HG02623 (cell line): ENCODE results near the gene ARHGAP6.
"Not testable (repeated sequence)": the region's sequence is repeated elsewhere in the genome, so short reads cannot be mapped to it uniquely, and the experiment has no call there.

Source experiments
- ATAC-seq: cut with Tn5 transposase; IDR thresholded peaks from one replicate; pipeline ENCODE4 v1.9.1; 2021; ENCODE audit warnings: moderate library complexity; ENCODE audit not compliant: unreplicated experiment

ARHGAP6 gene

DNA sequence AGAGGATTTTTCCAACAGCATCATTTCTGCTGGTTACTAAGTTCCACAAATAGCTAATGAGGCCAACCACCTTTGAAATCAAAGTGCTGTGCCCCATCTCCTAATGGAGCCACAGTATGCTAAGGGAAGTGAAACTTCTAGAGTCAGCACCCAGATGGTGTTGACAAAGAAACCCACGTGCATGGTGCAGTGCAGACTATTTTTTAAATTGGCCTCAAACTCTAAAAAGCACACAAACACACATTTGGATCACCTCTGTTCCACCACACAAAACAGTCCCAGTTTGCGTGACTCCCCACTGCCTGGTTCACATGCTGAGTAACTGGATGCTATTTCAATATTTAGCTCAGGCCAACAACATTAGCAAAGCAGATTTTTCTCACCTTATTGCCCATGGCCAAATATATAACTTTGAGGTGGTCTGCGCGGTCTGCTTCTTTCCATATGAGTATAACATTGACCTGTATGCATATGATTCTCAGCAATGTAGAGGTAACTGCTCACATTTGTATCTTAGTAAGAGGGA lies 302.6 kb downstream of the ARHGAP6 start:
- ATAC-seq, result peak; percentile 97

DNA sequence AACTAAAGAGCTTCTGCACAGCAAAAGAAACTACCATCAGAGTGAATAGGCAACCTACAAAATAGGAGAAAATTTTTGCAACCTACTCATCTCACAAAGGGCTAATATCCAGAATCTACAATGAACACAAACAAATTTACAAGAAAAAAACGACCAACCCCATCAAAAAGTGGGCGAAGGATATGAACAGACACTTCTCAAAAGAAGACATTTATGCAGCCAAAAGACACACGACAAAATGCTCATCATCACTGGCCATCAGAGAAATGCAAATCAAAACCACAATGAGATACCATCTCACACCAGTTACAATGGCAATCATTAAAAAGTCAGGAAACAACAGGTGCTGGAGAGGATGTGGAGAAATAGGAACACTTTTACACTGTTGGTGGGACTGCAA lies 304.1 kb downstream of the ARHGAP6 start:
- ATAC-seq, result not testable (repeated sequence)

DNA sequence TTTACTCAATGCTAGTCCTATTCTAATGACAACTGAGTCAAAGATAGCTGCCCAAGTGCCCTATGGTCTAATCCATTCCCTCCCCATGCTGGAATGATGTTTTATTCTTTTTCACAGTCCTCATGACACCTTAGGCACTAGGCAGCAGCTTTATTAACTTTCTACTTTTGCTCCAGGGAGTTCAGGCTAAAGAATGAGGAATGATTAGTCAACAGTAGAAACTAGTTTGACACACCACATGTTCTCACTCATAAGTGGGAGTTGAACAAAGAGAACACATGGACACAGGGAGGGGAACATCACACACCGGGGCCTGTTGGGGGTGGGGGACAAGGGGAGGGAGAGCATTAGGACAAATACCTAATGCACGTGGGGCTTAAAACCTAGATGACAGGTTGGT lies 309.8 kb downstream of the ARHGAP6 start:
- ATAC-seq, result not testable (repeated sequence)

DNA sequence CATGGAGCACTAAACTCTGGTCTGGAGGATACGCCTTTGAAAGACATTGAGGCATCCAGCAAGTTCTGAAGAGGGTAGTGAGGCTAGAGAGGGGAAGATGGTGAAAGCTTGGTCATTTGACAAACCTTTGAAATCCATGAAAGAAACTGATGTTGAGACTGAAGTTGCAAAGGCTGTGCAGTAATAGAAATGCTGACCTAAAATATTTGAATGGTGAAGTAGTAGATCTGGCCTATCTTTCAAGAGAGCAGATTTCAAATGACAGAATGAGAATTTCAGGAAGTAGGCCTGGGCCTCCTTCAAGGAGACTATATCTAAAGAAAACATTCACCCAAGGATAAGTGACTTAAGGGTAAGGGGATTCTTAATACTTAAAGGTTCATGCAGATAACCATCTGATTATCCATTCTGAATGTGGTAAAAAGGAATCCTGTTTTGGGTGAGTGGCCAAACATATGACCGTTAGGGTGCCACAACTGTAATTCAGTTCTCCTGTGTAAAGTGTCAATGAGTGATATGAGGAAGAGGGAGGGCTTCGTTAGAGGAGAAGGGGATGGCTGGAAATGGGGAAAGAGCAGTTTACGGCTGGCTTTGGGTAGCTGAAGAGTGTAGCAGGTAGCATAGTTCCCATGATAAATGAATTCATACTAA lies 310.3 kb downstream of the ARHGAP6 start:
- no peak for ATAC-seq

DNA sequence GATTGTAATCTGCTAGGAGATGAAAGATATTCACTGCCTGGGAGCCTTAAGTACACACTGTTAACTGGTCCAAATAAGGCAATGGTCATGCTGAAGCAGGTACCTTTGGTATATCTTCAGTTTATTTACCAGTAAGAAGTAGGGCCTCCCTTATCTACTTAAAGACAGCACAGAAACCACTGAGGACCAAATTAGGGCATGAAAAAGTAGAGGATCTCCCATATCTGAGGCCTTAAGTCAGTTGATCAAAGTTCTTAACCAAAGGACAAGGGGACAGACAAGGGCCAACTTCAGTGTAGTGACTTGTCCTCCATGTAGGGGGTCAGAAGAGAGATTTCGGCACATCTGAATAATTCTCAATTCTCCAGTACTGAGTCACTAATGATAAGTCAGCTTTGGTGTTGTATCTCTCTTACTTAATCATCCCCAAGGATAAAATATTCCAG lies 313.4 kb downstream of the ARHGAP6 start:
- no peak for ATAC-seq

DNA sequence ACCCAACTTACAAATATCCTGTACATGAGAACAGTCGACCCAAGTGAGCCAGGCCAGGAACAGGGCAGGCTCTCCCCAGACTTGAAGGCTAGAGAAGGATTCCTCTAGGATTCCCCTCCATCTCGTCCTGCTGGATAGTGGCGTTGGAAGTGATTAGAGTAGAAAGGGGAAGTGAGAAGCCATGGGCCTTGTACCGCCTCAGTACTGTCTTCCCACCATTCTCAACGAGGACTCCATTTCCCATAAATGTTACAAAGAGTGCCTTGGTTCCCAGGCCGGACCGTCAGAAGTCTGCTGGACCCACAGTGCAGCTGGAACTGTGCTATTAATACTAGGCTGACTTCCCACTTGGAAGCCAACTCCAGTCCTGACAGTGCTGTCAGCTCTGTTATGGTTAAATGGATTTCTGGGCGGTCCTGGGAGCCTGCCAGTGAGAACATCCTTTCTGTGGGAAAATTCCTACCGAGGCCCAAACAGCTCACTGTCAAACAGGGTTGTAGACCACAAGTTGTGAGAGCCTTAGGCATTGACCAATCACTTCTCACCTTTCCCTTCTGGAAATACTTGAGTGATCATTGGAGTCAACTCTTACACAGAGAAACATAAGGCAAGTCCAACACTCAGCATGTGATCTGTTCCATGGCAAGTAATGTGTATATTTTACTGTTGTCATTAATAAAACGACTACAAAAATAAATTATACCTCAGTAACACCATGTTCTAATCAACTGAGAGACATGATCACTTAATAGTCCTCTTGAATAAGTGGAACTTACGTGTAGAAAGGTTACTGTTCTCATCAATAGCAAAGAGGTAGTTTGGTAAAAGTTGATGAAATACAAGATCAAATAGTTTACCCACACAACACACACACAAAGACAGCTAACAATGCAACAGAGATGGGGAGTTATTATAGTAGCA lies 314.1 kb downstream of the ARHGAP6 start:
- no peak for ATAC-seq

DNA sequence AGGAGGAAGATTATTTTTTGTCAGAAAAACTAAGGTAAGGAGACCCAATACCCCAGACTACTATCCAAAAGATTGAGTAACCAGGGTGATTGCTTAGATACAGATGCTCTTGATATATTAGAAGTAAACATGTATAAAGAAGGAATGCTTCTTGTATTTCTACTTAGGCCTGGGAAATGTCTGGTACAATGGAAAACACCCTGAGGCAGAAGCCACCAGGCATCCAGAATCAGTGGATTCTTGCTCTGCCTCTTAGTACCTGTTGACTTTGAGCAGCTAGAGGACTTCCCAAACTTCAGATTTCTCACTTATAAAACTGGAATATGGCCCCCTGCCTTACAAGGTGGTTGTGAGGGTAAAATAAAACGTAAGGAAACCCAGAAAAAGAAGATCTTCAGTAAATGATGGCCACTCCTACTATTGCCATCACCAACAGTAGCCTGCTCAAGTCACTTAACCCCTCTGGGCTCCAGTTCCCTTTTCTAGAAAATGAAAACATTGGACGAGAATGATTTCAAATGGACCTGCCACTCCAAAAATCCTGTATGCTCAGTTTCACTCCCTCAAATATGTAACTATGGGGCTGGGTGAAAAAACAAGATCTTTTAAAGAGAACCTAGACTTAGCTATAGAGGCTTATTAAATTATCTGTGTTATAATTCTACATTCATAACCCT lies 315.9 kb downstream of the ARHGAP6 start:
- ATAC-seq, result no peak

DNA sequence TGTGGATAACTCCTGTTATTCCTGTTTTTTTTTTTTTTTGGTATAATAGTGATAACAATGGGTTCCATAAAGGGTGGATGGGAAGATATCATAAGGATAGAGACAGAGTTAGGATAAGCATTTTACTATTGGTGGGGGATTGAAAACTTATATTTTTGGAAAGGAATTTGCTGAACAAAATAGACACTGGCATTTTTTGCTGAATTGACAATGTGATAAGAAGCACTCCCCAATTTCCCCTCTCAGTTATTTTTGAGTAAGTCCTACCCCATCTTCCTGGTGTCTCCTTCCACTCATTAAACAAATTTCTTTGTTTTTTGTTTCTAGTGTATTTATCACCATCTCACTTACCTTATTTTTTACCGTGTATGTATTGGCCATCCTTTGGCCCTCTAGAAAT lies 316.7 kb downstream of the ARHGAP6 start:
- ATAC-seq, result no peak

DNA sequence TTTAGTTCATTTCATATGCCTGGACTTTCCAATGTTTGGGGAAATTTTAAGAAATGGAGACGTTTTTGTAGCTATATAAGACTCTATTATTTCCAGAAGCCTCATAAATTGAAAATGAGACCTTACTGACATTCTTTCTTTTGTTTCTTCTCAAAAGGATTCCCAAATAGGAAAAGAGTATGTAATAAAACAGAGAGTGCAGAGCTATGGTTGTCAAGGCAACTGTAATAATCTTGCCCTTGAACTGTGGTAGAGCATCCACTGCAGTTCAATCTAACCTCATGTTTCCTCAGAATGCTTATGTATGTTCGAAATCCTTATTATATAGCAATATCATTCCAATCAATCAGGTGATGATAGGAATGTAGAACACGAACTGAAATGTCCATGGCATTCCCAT lies 318.4 kb downstream of the ARHGAP6 start:
- ATAC-seq, result no peak

DNA sequence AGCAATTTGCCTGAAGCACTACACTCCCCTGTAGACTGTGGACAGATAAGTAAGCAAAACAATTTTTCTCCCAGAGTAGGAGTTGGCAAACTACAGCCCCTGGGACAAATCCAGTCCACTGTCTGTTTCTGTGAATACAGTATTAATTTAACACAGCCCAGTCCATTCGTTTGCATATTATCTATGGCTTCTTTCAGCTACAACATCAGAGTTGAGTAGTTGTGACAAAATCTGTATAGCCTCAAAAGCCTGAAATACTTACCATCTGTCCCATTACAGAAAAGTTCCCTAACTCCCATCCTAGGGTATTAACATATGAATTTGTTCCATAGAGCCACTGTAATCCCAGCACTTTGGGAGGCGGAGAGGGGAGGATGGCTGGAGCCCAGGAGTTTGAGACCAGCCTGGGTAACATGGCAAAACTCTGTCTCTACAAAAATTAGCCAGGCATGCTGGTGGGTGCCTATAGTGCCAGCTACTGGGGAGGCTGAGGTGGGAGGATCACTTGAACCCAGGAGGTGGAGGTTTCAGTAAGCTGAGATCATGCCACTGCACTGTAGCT lies 319.5 kb downstream of the ARHGAP6 start:
- ATAC-seq, result no peak

DNA sequence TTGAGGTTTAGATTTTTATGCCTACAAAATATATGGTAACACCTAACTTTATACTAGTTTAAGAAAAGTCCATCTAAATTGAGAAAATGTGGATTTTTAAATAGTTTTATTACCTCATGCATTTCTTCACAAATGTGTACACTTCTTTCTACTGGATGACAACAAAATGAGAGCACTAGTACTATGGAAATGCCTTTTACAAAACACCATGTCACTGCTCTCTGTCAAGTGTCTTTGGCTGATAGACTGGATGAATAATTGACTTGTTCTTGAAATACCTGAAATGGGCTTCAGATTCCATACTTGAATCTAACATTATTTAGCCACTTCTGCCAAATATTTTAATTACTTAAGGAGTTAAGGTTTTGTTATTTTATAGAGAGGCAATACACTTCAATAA lies 323.0 kb downstream of the ARHGAP6 start:
- ATAC-seq, result no peak

DNA sequence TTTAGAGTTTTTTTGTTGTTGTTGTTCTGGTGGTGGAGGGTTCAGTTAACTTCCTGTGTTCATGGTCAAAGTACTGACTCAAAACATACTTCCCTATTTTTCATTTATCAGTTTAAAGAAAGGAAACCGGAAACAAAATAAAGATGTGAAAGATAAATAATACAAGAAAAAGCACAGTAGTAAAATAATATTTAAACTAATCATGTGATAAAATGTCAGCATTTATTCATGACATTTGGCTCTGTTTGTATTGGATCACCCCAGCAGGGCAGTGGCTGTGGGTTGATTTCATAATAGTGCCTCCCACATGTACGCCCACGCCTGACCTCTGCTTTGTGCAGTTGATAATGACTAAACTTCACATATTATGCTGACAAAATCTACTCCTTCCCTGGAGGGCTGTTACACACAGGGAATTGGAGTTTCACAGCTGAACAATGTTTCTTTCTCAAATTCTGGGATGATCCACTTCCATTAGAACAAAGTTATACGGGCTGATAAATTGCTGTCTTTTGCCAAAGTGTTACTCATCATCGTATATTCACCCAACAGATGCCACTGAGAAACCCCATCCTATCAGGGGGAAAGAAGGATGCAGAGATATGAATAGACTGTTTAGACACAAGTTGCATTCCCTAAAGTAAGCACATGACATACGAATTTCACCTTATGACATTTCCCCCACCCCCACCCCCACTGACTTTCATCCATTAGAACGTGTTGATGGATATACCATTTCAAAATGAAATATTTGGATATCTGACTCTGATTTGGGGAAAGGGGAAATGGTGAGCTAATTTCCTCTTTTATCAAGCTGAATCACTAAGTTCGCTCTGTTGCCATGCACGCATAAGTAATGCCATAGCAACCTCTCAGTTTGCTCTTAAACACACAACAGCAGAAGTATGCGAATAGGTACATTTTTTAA lies 324.2 kb downstream of the ARHGAP6 start:
- ATAC-seq, result peak; percentile 72

DNA sequence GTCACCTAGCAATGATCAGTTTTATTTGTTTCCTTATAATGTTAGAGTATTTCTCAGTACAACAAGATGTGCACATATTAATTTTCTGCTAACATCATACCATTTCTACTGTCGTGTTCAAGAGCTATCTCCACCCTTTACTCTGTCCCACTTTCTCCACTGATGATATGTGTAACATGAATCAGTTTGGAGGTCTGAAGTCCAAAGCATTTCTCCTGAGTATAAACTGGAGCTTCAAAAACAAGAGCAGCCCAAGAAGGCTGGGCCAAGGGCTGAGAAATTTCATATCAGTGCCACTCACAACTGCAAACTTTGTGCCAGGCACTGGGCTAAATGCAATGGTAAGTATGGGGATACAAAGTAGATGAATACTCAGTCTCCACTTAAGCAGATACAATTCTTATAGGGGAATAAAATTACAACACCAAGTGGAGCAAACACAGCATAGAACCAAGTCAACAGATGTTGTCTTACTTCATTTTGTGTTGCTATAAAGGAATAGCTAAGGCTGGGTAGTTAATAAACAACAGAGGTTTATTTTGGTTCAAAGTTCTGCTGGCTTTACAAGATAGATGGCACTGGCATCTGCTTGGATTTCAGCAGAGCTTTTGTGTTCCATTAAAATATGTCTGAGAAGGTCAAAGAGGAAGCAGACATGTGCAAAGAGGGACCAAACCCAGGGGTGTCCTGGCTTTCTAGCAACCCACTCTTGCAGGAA lies 328.3 kb downstream of the ARHGAP6 start:
- ATAC-seq, result no peak

DNA sequence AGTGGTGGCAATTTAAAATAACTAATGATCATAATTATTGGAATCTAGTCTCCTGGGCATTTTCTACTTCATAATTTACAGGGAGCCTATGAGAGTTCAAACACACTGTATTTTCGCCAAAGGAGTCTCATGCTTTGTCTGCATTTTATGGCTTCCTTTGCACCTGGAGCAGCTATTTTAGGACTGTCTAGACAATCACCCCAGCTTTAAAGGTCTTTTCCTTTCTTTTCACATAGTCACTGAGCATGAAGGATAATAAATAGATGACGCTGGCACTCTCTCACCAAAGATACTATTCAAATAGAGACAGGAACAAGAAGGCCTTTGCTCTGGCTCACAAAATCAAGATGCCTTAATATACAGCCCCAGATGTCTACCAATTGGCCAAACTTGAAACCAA lies 329.5 kb downstream of the ARHGAP6 start:
- no peak for ATAC-seq

DNA sequence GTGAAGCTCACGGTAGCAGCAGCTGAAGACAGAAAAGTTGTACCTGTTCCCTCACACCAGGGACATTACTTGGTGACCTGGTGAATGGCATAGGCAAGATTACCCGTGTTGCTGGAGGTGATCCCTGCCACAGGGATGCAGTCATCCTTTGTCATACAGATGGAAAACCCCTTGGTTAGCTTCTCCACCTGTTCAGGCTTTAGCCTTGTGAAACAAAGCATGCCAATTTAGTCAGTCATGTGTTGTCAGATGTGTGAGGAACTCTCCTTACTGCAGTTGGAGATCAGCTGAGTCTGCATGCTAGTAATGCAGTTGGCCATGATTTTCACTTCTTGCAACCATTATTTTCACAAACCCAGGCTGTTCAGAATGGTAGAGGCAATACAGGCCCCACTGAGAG lies 331.6 kb downstream of the ARHGAP6 start:
- no peak for ATAC-seq

DNA sequence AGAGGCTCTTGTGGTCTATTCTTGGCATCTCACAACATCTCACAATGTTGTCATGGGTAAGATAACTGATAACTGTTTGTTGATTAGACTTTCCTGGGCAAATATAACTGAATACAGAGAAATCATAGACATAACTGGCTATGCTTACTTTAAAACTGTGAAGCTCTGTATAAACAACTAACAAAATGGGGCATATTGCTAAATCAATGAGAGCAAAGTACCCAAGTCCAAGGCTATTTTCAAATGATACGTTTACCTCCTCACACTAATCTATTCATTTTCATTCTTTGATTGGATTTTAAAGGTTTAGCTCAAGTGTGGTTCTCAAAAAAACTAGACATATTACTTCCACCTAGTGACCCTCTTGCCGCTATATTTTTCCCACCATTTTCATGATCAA lies 333.9 kb downstream of the ARHGAP6 start:
- no peak for ATAC-seq

DNA sequence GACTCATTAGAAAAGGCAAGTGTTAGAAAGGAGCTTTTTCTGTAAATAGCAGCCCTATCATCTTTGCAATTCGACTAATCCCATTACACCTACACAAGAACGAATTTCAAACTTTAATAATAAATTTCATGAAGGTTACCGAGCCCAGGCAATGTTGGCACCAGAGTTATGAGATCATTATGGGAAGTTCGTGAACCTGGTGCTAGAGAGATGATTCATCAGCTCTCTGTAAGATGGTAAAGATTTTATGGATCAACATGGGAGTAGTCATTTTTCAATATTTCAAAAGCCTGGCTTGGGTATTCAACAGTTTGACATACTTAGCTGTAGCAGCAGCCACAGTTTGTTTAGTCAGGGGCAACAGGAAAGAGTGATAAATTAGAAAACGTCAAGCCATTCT lies 336.7 kb downstream of the ARHGAP6 start:
- no peak for ATAC-seq

DNA sequence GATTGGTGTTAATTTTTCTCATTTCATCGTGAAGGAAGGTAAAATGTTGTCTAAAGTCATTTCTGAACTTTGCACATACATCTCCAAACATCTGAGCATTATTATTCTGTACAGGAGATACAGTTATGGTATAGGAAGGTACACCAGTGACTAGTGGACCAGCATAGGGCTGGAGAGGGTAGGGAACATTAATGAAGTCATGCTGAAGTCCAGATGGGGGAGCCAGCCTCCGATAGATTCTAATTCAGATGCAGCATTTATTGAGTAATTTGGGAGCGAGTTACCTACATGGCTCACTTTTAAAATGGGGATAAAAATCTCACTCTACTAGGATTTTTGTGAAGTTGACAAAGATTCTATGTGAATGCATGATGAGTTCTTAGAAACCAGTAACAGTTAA lies 337.6 kb downstream of the ARHGAP6 start:
- no peak for ATAC-seq

DNA sequence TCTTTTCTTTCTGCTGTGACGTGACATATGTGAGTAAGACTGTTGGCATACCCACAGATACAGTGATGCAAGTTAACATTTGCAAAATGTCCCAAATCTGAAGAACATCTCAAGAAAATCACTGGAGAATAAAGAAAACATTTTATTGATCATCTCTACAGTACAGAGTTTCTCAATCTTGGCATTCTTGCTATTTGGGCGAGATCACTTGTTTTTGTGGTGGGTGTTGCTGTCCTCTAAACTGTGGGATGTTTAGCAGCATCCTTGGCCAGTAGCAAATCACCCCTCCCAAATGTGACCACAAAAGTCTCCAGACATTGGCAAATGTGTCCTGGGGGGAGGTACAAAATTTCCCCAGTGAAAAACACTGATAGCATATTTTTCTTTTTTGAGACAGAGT lies 343.7 kb downstream of the ARHGAP6 start:
- ATAC-seq, result no peak
